Activated T-helper 17 cell treated with anti-CD3 and anti-CD28 coated beads, Interleukin-2, amount 50 U/mL, for 72 hours (primary cell): Measurements from ENCODE around the gene IMPACT. TPM values are rescaled to one million over a fixed set of nuclear protein-coding genes. Genes with fewer than 3 reads are reported as not detected.

ENCODE experiments used
- ATAC-seq: fragments of 150-1000 bp; cut with Tn5 transposase; replicated peaks from 2 replicates; pipeline ENCODE4 v1.10.0; 2021; ENCODE audit warnings: mild to moderate bottlenecking, moderate library complexity
- H3K27ac Mint-ChIP-seq: one replicate; pipeline ENCODE4 v1.8.0; 2022; ENCODE audit warnings: mixed read lengths
- H3K27me3 Mint-ChIP-seq: one replicate; pipeline ENCODE4 v1.8.0; 2022; ENCODE audit warnings: mixed read lengths
- H3K36me3 Mint-ChIP-seq: one replicate; pipeline ENCODE4 v1.8.0; 2022; ENCODE audit warnings: low read depth, mild to moderate bottlenecking, mixed read lengths
- H3K4me1 Mint-ChIP-seq: one replicate; pipeline ENCODE4 v1.8.0; 2022; ENCODE audit warnings: mixed read lengths
- H3K4me3 Mint-ChIP-seq: one replicate; pipeline ENCODE4 v1.8.0; 2022; ENCODE audit warnings: mild to moderate bottlenecking, mixed read lengths
- H3K9me3 Mint-ChIP-seq: one replicate; pipeline ENCODE4 v1.8.0; 2022; ENCODE audit warnings: mixed read lengths
- total RNA-seq, 2 donors: library from RNA; stranded (reverse); gene quantifications; one replicate each; pipeline ENCODE4 v1.2.3, GENCODE V29; 2022

Gene IMPACT
- total RNA-seq = 10 to 100 TPM in 1 of 2 donors, 1 to 10 TPM in 1; 8.9 to 13.0 TPM

- peak within 1 kb of the TSS; percentile 80 for H3K4me3 Mint-ChIP-seq
- peaks cover 7% of the 10 kb centered on the region for H3K36me3 Mint-ChIP-seq
- H3K9me3 Mint-ChIP-seq = peaks cover 5% of the 10 kb centered on the region
- peak; percentile 93 for ATAC-seq
- H3K27ac Mint-ChIP-seq = peak within 1 kb of the TSS; percentile 80
- H3K4me1 Mint-ChIP-seq = peaks cover 11% of the 10 kb centered on the region
- peaks cover 15% of the 10 kb centered on the region for H3K27me3 Mint-ChIP-seq
Measured at GRCh38 chr18:24426398-24427294, at the start of gene IMPACT. IMPACT (plus strand) TSS chr18:24426670; CDS start chr18:24426757, 87 bp downstream.

- H3K4me1 Mint-ChIP-seq = peaks cover 11% of the 10 kb centered on the region
- no peak for ATAC-seq
- no peak overlapping the region for H3K27ac Mint-ChIP-seq
- no peaks in the 10 kb centered on the region for H3K9me3 Mint-ChIP-seq
- H3K27me3 Mint-ChIP-seq = no peaks in the 10 kb centered on the region
- no peak overlapping the region for H3K4me3 Mint-ChIP-seq
- peaks cover 13% of the 10 kb centered on the region for H3K36me3 Mint-ChIP-seq
Measured at GRCh38 chr18:24378598-24378997, 47.9 kb upstream of the IMPACT start.

- ATAC-seq = peak; percentile 42
- H3K9me3 Mint-ChIP-seq = no peaks in the 10 kb centered on the region
- H3K27ac Mint-ChIP-seq = no peak overlapping the region
- H3K27me3 Mint-ChIP-seq = no peaks in the 10 kb centered on the region
- peaks cover 15% of the 10 kb centered on the region for H3K4me1 Mint-ChIP-seq
- peaks cover 6% of the 10 kb centered on the region for H3K36me3 Mint-ChIP-seq
- H3K4me3 Mint-ChIP-seq = no peak overlapping the region
Measured at GRCh38 chr18:24380163-24380747, 46.2 kb upstream of the IMPACT start.

GRCh38 chr18:24381126-24381525, 45.3 kb upstream of the IMPACT start:
- H3K4me1 Mint-ChIP-seq = peaks cover 12% of the 10 kb centered on the region
- H3K36me3 Mint-ChIP-seq = no peaks in the 10 kb centered on the region
- H3K9me3 Mint-ChIP-seq = no peaks in the 10 kb centered on the region
- ATAC-seq = no peak
- no peaks in the 10 kb centered on the region for H3K27me3 Mint-ChIP-seq
- H3K4me3 Mint-ChIP-seq = no peak overlapping the region
- no peak overlapping the region for H3K27ac Mint-ChIP-seq

GRCh38 chr18:24386681-24387080, 39.8 kb upstream of the IMPACT start:
- Mint-ChIP-seq H3K36me3 (no peaks in the 10 kb centered on the region), H3K9me3 (no peaks in the 10 kb centered on the region), H3K27me3 (no peaks in the 10 kb centered on the region), H3K27ac (no peak overlapping the region), H3K4me3 (no peak overlapping the region), H3K4me1 (peaks cover 4% of the 10 kb centered on the region)
- no peak for ATAC-seq

GRCh38 chr18:24388957-24389356, 37.5 kb upstream of the IMPACT start:
- H3K4me3 Mint-ChIP-seq = no peak overlapping the region
- H3K27ac Mint-ChIP-seq = no peak overlapping the region
- no peaks in the 10 kb centered on the region for H3K36me3 Mint-ChIP-seq
- ATAC-seq = no peak
- peaks cover 1% of the 10 kb centered on the region for H3K4me1 Mint-ChIP-seq
- H3K9me3 Mint-ChIP-seq = no peaks in the 10 kb centered on the region
- H3K27me3 Mint-ChIP-seq = no peaks in the 10 kb centered on the region

GRCh38 chr18:24395049-24395795, 31.2 kb upstream of the IMPACT start:
- no peaks in the 10 kb centered on the region for H3K36me3 Mint-ChIP-seq
- ATAC-seq = no peak
- H3K4me1 Mint-ChIP-seq = peaks cover 10% of the 10 kb centered on the region
- no peaks in the 10 kb centered on the region for H3K27me3 Mint-ChIP-seq
- peak overlapping the region; percentile 34 for H3K4me3 Mint-ChIP-seq
- no peak overlapping the region for H3K27ac Mint-ChIP-seq
- no peaks in the 10 kb centered on the region for H3K9me3 Mint-ChIP-seq

- Mint-ChIP-seq H3K9me3 (no peaks in the 10 kb centered on the region), H3K27ac (no peak overlapping the region), H3K27me3 (no peaks in the 10 kb centered on the region), H3K36me3 (no peaks in the 10 kb centered on the region), H3K4me1 (peaks cover 14% of the 10 kb centered on the region), H3K4me3 (peak overlapping the region; percentile 87)
- ATAC-seq = peak; percentile 48
Measured at GRCh38 chr18:24396082-24396633, 30.3 kb upstream of the IMPACT start.

- no peaks in the 10 kb centered on the region for H3K27me3 Mint-ChIP-seq
- peak; percentile 36 for ATAC-seq
- peak overlapping the region; percentile 54 for H3K27ac Mint-ChIP-seq
Measured at GRCh38 chr18:24397131-24397693, 29.3 kb upstream of the IMPACT start.

GRCh38 chr18:24397694-24398368, 28.6 kb upstream of the IMPACT start, which contains the start of gene OSBPL1A:
OSBPL1A (minus strand) TSS chr18:24397824; CDS start chr18:24377533, 20,291 bp downstream.
- peak within 1 kb of the TSS; percentile 87 for H3K4me3 Mint-ChIP-seq
- peak; percentile 77 for ATAC-seq
- peak within 1 kb of the TSS; percentile 70 for H3K27ac Mint-ChIP-seq
- H3K9me3 Mint-ChIP-seq = no peaks in the 10 kb centered on the region
- H3K27me3 Mint-ChIP-seq = no peaks in the 10 kb centered on the region
- no peaks in the 10 kb centered on the region for H3K36me3 Mint-ChIP-seq
- H3K4me1 Mint-ChIP-seq = peaks cover 14% of the 10 kb centered on the region

More at GRCh38 chr18:24397131-24397693, 29.3 kb upstream of the IMPACT start:
- Mint-ChIP-seq H3K4me3 (peak overlapping the region; percentile 87), H3K36me3 (no peaks in the 10 kb centered on the region), H3K9me3 (no peaks in the 10 kb centered on the region), H3K4me1 (peaks cover 14% of the 10 kb centered on the region)

- Mint-ChIP-seq H3K27me3 (peaks cover under 1% of the 10 kb centered on the region), H3K27ac (no peak overlapping the region), H3K9me3 (no peaks in the 10 kb centered on the region), H3K36me3 (no peaks in the 10 kb centered on the region), H3K4me3 (peak overlapping the region; percentile 87), H3K4me1 (peaks cover 14% of the 10 kb centered on the region)
- no peak for ATAC-seq
Measured at GRCh38 chr18:24398540-24398939, 27.9 kb upstream of the IMPACT start.

- Mint-ChIP-seq H3K36me3 (no peaks in the 10 kb centered on the region), H3K27ac (no peak overlapping the region), H3K4me1 (peaks cover 14% of the 10 kb centered on the region), H3K9me3 (no peaks in the 10 kb centered on the region), H3K27me3 (peaks cover 4% of the 10 kb centered on the region), H3K4me3 (no peak overlapping the region)
- ATAC-seq = peak; percentile 39
Measured at GRCh38 chr18:24400587-24400986, 25.9 kb upstream of the IMPACT start.

GRCh38 chr18:24402209-24402785, 24.2 kb upstream of the IMPACT start:
- H3K9me3 Mint-ChIP-seq = no peaks in the 10 kb centered on the region

More at GRCh38 chr18:24402209-24402785, 24.2 kb upstream of the IMPACT start:
- Mint-ChIP-seq H3K36me3 (no peaks in the 10 kb centered on the region), H3K4me1 (peaks cover 9% of the 10 kb centered on the region), H3K27me3 (peaks cover 10% of the 10 kb centered on the region), H3K27ac (no peak overlapping the region), H3K4me3 (no peak overlapping the region)
- no peak for ATAC-seq
